Measurements from ENCODE around the gene STXBP6. TPM values are rescaled to one million over a fixed set of nuclear protein-coding genes. Genes with fewer than 3 reads are reported as not detected.

The STXBP6 gene
- total RNA-seq, 1 donor from 2014 or later: 27.1 TPM

DNA sequence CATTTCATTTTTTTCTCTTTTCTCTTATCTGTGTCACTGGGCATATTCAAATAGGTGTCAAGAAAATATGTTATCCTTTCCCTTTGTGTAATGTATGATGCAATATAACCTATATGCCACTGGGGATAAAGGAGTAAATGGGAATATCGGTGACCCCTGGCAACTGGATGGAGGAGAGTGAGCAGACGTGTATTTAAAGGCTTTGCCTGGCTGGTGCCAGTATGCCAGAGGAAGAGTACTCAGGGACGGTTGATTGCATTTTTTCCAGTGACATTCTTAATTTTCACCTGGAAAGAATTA is 12.0 kb upstream of the STXBP6 start:
- no peaks in the 10 kb centered on the region for H3K27me3 ChIP-seq (ENCODE audit: insufficient read depth, low read length)
- no peaks in the 10 kb centered on the region for H3K9me3 ChIP-seq (ENCODE audit: insufficient read depth, low read depth, low read length)
- no peak for FAIRE-seq
- Mint-ChIP-seq H3K9me3 (ENCODE audit: unreplicated experiment) (no peaks in the 10 kb centered on the region), H3K27me3 (ENCODE audit: low read depth, unreplicated experiment) (peaks cover 5% of the 10 kb centered on the region), H3K4me1 (ENCODE audit: low read depth, unreplicated experiment) (no peaks in the 10 kb centered on the region), H3K36me3 (ENCODE audit: low read depth, unreplicated experiment) (no peaks in the 10 kb centered on the region), H3K27ac (ENCODE audit: unreplicated experiment) (no peak overlapping the region), H3K4me3 (ENCODE audit: unreplicated experiment) (no peak overlapping the region)
- TF ChIP-seq EZH2 (IDR thresholded peaks at IDR 0.05; ENCODE audit: insufficient read depth, low read length) (no peak), CTCF (IDR thresholded peaks at IDR 0.05; ENCODE audit: insufficient read depth, low read depth, low read length) (no peak)
- no peak overlapping the region for H3K4me3 ChIP-seq (ENCODE audit: insufficient read depth, low read depth, low read length)
- H3K79me2 ChIP-seq (ENCODE audit: insufficient read depth, low read length): no peaks in the 10 kb centered on the region
- no peak overlapping the region for H3K4me2 ChIP-seq (ENCODE audit: low read length)
- H3K4me1 ChIP-seq (ENCODE audit: insufficient read depth, low read length): no peaks in the 10 kb centered on the region
- DNase-seq (ENCODE audit: low read depth): no peak
- no peaks in the 10 kb centered on the region for H3K36me3 ChIP-seq (ENCODE audit: insufficient read depth, low read length)
- no peak overlapping the region for H2AFZ ChIP-seq (ENCODE audit: low read depth, low read length)
- no peak overlapping the region for H3K9ac ChIP-seq (ENCODE audit: low read length)
- no peak overlapping the region for H3K27ac ChIP-seq (ENCODE audit: low read depth, low read length)
- H4K20me1 ChIP-seq (ENCODE audit: insufficient read depth, low read length): no peaks in the 10 kb centered on the region

GRCh38 chr14:25056688-25057078 is 6.7 kb upstream of the STXBP6 start:
- Histone ChIP-seq H2AFZ (ENCODE audit: low read depth, low read length) (no peak overlapping the region), H3K36me3 (ENCODE audit: insufficient read depth, low read length) (no peaks in the 10 kb centered on the region), H3K9ac (ENCODE audit: low read length) (no peak overlapping the region), H3K9me3 (ENCODE audit: insufficient read depth, low read depth, low read length) (no peaks in the 10 kb centered on the region), H4K20me1 (ENCODE audit: insufficient read depth, low read length) (no peaks in the 10 kb centered on the region), H3K79me2 (ENCODE audit: insufficient read depth, low read length) (no peaks in the 10 kb centered on the region), H3K4me2 (ENCODE audit: low read length) (peak overlapping the region; percentile 6), H3K27ac (ENCODE audit: low read depth, low read length) (no peak overlapping the region), H3K27me3 (ENCODE audit: insufficient read depth, low read length) (peaks cover 10% of the 10 kb centered on the region), H3K4me3 (ENCODE audit: insufficient read depth, low read depth, low read length) (no peak overlapping the region), H3K4me1 (ENCODE audit: insufficient read depth, low read length) (no peaks in the 10 kb centered on the region)
- Mint-ChIP-seq H3K27me3 (ENCODE audit: low read depth, unreplicated experiment) (peaks cover 14% of the 10 kb centered on the region), H3K4me3 (ENCODE audit: unreplicated experiment) (no peak overlapping the region), H3K36me3 (ENCODE audit: low read depth, unreplicated experiment) (no peaks in the 10 kb centered on the region), H3K9me3 (ENCODE audit: unreplicated experiment) (no peaks in the 10 kb centered on the region), H3K4me1 (ENCODE audit: low read depth, unreplicated experiment) (peaks cover 7% of the 10 kb centered on the region), H3K27ac (ENCODE audit: unreplicated experiment) (no peak overlapping the region)
- FAIRE-seq (peak; percentile 17), DNase-seq (ENCODE audit: low read depth) (peak; percentile 30)
- TF ChIP-seq CTCF (IDR thresholded peaks at IDR 0.05; ENCODE audit: insufficient read depth, low read depth, low read length): no peak
- no peak for TF ChIP-seq EZH2 (IDR thresholded peaks at IDR 0.05; ENCODE audit: insufficient read depth, low read length)

DNA sequence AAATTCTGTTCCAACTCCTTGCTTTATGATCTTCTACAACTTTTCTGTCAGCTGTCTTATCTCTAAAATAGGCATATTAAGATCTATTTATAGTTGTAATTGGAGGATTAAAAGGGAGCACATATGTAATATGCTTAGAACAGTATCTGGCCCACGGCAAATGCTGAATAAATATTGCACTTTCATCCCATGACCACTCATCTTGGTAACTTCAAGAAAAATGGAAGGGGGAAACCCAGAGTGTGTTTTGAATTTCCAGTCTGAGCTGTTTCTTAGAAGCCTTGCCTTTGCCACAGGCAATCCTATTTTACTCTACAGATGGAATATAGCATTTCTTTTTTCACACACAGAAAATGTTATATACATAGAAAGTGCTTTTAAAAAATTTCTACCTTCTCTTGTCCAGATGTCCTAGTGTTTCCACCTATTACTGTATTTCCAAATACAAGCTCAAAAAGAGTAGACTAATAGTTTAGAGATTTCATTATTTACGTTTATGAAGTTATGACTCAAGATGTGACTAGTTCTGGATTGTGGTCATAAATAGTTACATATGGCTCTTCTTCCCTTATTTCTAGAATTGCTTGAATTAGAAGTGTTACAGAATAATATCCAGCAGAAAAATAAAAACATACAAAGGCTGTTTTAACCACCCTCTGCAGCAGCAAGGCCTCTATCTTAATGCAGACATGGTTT is 6.2 kb upstream of the STXBP6 start:
- no peaks in the 10 kb centered on the region for H3K4me1 ChIP-seq (ENCODE audit: insufficient read depth, low read length)
- H3K79me2 ChIP-seq (ENCODE audit: insufficient read depth, low read length): no peaks in the 10 kb centered on the region
- H2AFZ ChIP-seq (ENCODE audit: low read depth, low read length): no peak overlapping the region
- peak overlapping the region; percentile 6 for H3K4me2 ChIP-seq (ENCODE audit: low read length)
- no peaks in the 10 kb centered on the region for H3K36me3 Mint-ChIP-seq (ENCODE audit: low read depth, unreplicated experiment)
- peak; percentile 20 for DNase-seq (ENCODE audit: low read depth)
- no peak overlapping the region for H3K27ac Mint-ChIP-seq (ENCODE audit: unreplicated experiment)
- peaks cover 16% of the 10 kb centered on the region for H3K27me3 Mint-ChIP-seq (ENCODE audit: low read depth, unreplicated experiment)
- no peaks in the 10 kb centered on the region for H3K9me3 ChIP-seq (ENCODE audit: insufficient read depth, low read depth, low read length)
- FAIRE-seq: no peak
- H3K4me3 ChIP-seq (ENCODE audit: insufficient read depth, low read depth, low read length): no peak overlapping the region
- no peak for TF ChIP-seq CTCF (IDR thresholded peaks at IDR 0.05; ENCODE audit: insufficient read depth, low read depth, low read length)
- peaks cover 13% of the 10 kb centered on the region for H3K27me3 ChIP-seq (ENCODE audit: insufficient read depth, low read length)
- no peaks in the 10 kb centered on the region for H3K36me3 ChIP-seq (ENCODE audit: insufficient read depth, low read length)
- H3K9me3 Mint-ChIP-seq (ENCODE audit: unreplicated experiment): no peaks in the 10 kb centered on the region
- no peak overlapping the region for H3K9ac ChIP-seq (ENCODE audit: low read length)
- H3K4me1 Mint-ChIP-seq (ENCODE audit: low read depth, unreplicated experiment): peaks cover 12% of the 10 kb centered on the region
- no peak overlapping the region for H3K27ac ChIP-seq (ENCODE audit: low read depth, low read length)
- H3K4me3 Mint-ChIP-seq (ENCODE audit: unreplicated experiment): no peak overlapping the region
- no peaks in the 10 kb centered on the region for H4K20me1 ChIP-seq (ENCODE audit: insufficient read depth, low read length)

All from astrocyte (in vitro differentiated cells and primary cell).